A549 (cell line): ENCODE results near the gene WBP2. TPM values are rescaled to one million over a fixed set of nuclear protein-coding genes. Genes with fewer than 3 reads are reported as not detected.

Experiments used
- ATAC-seq, 2 experiments: fragments of 200-7000 bp in 1 of 2; fragments of >200 bp in 1 of 2; cut with Nextera tagmentation in 1 of 2; cut with Tn5 transposase in 1 of 2; 3 replicates each; pipeline versions ENCODE4 v1.8.0 to v1.9.1; 2018 to 2020; ENCODE audit warnings: mild to moderate bottlenecking in 1 of 2, moderate library complexity in 1 of 2
- CTCF ChIA-PET: fragments of 300-600 bp; sonication (Branson Sonifier 250); formaldehyde crosslinking; extraction: SDS; loops from one replicate; lab custom pipeline; 2021; ENCODE audit warnings: antibody characterized with exemption, inconsistent platforms; lab: Yijun Ruan, JAX
- POLR2A ChIA-PET: fragments of 350-600 bp; formaldehyde crosslinking; extraction: SDS; loops from one replicate; lab custom pipeline; 2021; ENCODE audit warnings: antibody characterized with exemption, inconsistent platforms; lab: Yijun Ruan, JAX
- DNase-seq, 2 experiments: peaks; one replicate each; pipeline versions ENCODE4 v3.0.0 to v3.0.0-alpha.2; 2011 to 2016; ENCODE audit warnings: low read depth in 1 of 2, low spot score in 1 of 2
- FAIRE-seq: peaks from 2 replicates; lab custom pipeline; 2011; peaks lifted over from hg19 to GRCh38; lab: Jason Lieb, UNC
- H3K27ac ChIP-seq, 2 experiments: fragments of >200 bp; sonication (Bioruptor Twin); formaldehyde crosslinking; 3 replicates each; pipeline ENCODE4 v1.5.1; 2016 to 2017
- H3K4me1 ChIP-seq: fragments of >200 bp; sonication (Bioruptor Twin); formaldehyde crosslinking; 3 replicates; pipeline ENCODE4 v1.6.1; 2016
- H3K4me2 ChIP-seq: fragments of >200 bp; sonication (Bioruptor Twin); formaldehyde crosslinking; 3 replicates; pipeline ENCODE4 v1.6.1; 2016
- H3K4me3 ChIP-seq: fragments of >200 bp; sonication (Bioruptor Twin); formaldehyde crosslinking; 3 replicates; pipeline ENCODE4 v1.5.1; 2016
- H3K9me3 ChIP-seq: fragments of >200 bp; sonication (Bioruptor Twin); formaldehyde crosslinking; 3 replicates; pipeline ENCODE4 v1.6.1; 2016
- BCL3 ChIP-seq: fragments of >200 bp; sonication (Bioruptor Twin); formaldehyde crosslinking; IDR thresholded peaks from 3 replicates; pipeline ENCODE4 v1.6.1; 2016
- CHD2 ChIP-seq: fragments of 150-350 bp; IDR thresholded peaks from 2 replicates; pipeline ENCODE4 v1.6.1; 2014; ENCODE audit warnings: low read length; ENCODE audit not compliant: partially characterized antibody
- CHD4 ChIP-seq: fragments of 200-600 bp; sonication (generic); IDR thresholded peaks from 2 replicates; pipeline ENCODE4 v1.6.1; 2016; ENCODE audit warnings: antibody characterized with exemption, mild to moderate bottlenecking, borderline replicate concordance
- EP300 ChIP-seq, 2 experiments: fragments of >200 bp; sonication (Bioruptor Twin); formaldehyde crosslinking; IDR thresholded peaks; 2 replicates in 1 of 2; 3 replicates in 1 of 2; pipeline ENCODE4 v1.6.1; 2016 to 2017
- FOSL2 ChIP-seq, 2 experiments: fragments of 450-650 bp in 1 of 2; fragments of >200 bp in 1 of 2; sonication (Bioruptor Twin) in 1 of 2; formaldehyde crosslinking; IDR thresholded peaks; 2 replicates each; pipeline versions ENCODE4 v1.5.0 to v1.6.1; 2016 to 2020; ENCODE audit warnings: mild to moderate bottlenecking in 1 of 2, moderate library complexity in 1 of 2
- GATA3 ChIP-seq: IDR thresholded peaks from 2 replicates; pipeline ENCODE4 v1.6.1; 2012; ENCODE audit warnings: borderline replicate concordance
- HES2 ChIP-seq: fragments of >200 bp; sonication (Bioruptor Twin); formaldehyde crosslinking; IDR thresholded peaks from 2 replicates; pipeline ENCODE4 v1.6.1; 2016
- HOXB13 ChIP-seq: fragments of 250-450 bp; sonication (Bioruptor Pico); IDR thresholded peaks from 2 replicates; pipeline ENCODE4 v1.5.0; 2020; ENCODE audit warnings: low read depth, mild to moderate bottlenecking, moderate library complexity
- JUNB ChIP-seq: fragments of >200 bp; sonication (Bioruptor Twin); formaldehyde crosslinking; IDR thresholded peaks from 2 replicates; pipeline ENCODE4 v1.6.1; 2016
- MAFK ChIP-seq: fragments of 450-650 bp; IDR thresholded peaks from 2 replicates; pipeline ENCODE4 v1.6.1; 2014; ENCODE audit not compliant: partially characterized antibody
- MAZ ChIP-seq: fragments of 150-350 bp; IDR thresholded peaks from 2 replicates; pipeline ENCODE4 v1.6.1; 2014; ENCODE audit warnings: antibody characterized with exemption, low read depth, low read length, borderline replicate concordance
- MYC ChIP-seq: IDR thresholded peaks from 2 replicates; pipeline ENCODE4 v1.6.1; 2012; ENCODE audit warnings: mild to moderate bottlenecking, inconsistent platforms, low read length, improper control_type of control experiment, borderline replicate concordance
- NFE2L2 ChIP-seq: fragments of 150-350 bp; conservative IDR thresholded peaks from 2 replicates; pipeline ENCODE4 v1.6.1; 2014; ENCODE audit warnings: low read length
- NPAS2 ChIP-seq: fragments of 250-450 bp; sonication (Bioruptor Pico); IDR thresholded peaks from 2 replicates; pipeline ENCODE4 v1.8.0; 2022; ENCODE audit warnings: mild to moderate bottlenecking, moderate library complexity, borderline replicate concordance
- PBX3 ChIP-seq: IDR thresholded peaks from 2 replicates; pipeline ENCODE4 v1.6.1; 2012
- PHF8 ChIP-seq: fragments of 200-600 bp; sonication (generic); IDR thresholded peaks from 2 replicates; pipeline ENCODE4 v1.6.1; 2016; ENCODE audit warnings: low read depth, mild to moderate bottlenecking, antibody characterized with exemption, moderate library complexity, borderline replicate concordance
- POLR2A ChIP-seq: IDR thresholded peaks from 2 replicates; pipeline ENCODE4 v1.6.1; 2012; ENCODE audit warnings: mild to moderate bottlenecking, low read length
- POLR2AphosphoS2 ChIP-seq: conservative IDR thresholded peaks from 2 replicates; pipeline ENCODE4 v1.6.1; 2012; ENCODE audit warnings: low read length, improper control_type of control experiment, inconsistent platforms
- RAD21 ChIP-seq, 2 experiments: fragments of >200 bp in 1 of 2; sonication (Bioruptor Twin) in 1 of 2; formaldehyde crosslinking in 1 of 2; IDR thresholded peaks in 1 of 2; conservative IDR thresholded peaks in 1 of 2; 2 replicates in 1 of 2; 3 replicates in 1 of 2; pipeline ENCODE4 v1.6.1; 2012 to 2018; ENCODE audit warnings: inconsistent platforms in 1 of 2
- RARB ChIP-seq: fragments of 250-450 bp; sonication (Bioruptor Pico); IDR thresholded peaks from 2 replicates; pipeline ENCODE4 v1.8.0; 2021; ENCODE audit warnings: mild to moderate bottlenecking, moderate library complexity
- RCOR1 ChIP-seq: fragments of 150-350 bp; IDR thresholded peaks from 2 replicates; pipeline ENCODE4 v1.6.1; 2014; ENCODE audit warnings: antibody characterized with exemption, low read length, low read depth
- TP53 ChIP-seq: fragments of 250-450 bp; sonication (Bioruptor Pico); IDR thresholded peaks from 2 replicates; pipeline ENCODE4 v1.5.0; 2021; ENCODE audit warnings: mild to moderate bottlenecking, moderate library complexity
- USF2 ChIP-seq: fragments of 450-650 bp; IDR thresholded peaks from 2 replicates; pipeline ENCODE4 v1.6.1; 2014; ENCODE audit warnings: antibody characterized with exemption
- ZSCAN20 ChIP-seq: fragments of 250-450 bp; sonication (Bioruptor Pico); IDR thresholded peaks from 2 replicates; pipeline ENCODE4 v1.8.0; 2022; ENCODE audit warnings: mild to moderate bottlenecking, moderate library complexity
- WGBS: methylation state at CpG from one replicate; pipeline ENCODE4 v1.1.6; 2017; ENCODE audit errors: missing lambda C conversion rate; 5-methylcytosine and 5-hydroxymethylcytosine counted together
- polyA plus RNA-seq, 4 experiments: library from polyadenylated mRNA; depleted of rRNA in 3 of 4; stranded (reverse); fragments of >200 nt; fragmentation: RNase III in 1 of 4; extraction: RNeasy Plus Mini Kit Qiagen cat#74134 plus additional on column Dnase treatment in 1 of 4; gene quantifications; 2 replicates in 3 of 4; 3 replicates in 1 of 4; pipeline ENCODE4 v1.2.3, GENCODE V29; 2011 to 2017

Gene WBP2
- polyA plus RNA-seq, 2 of the 4 experiments (the other 2 are of a cell fraction) = 39.7 to 131 TPM

GRCh38 chr17:75856062-75856756, 1.1 kb upstream of the WBP2 start:
- Histone ChIP-seq H3K27ac (peak overlapping the region; percentile 71 to 91), H3K4me3 (peak overlapping the region; percentile 58), H3K4me2 (peak overlapping the region; percentile 90), H3K9me3 (no peaks in the 10 kb centered on the region), H3K4me1 (peaks cover 19% of the 10 kb centered on the region)
- TF ChIP-seq POLR2AphosphoS2 = no peak
- TF ChIP-seq RAD21 (conservative IDR thresholded peaks at IDR 0.05 in 1 of 2, IDR thresholded peaks at IDR 0.05 in 1 of 2) = peak; percentile 32 to 65; a peak in 3 of 5 replicates
- no peak for TF ChIP-seq USF2
- no peak for TF ChIP-seq JUNB
- TF ChIP-seq NPAS2 = no peak
- 0 out of 2 replicates have a peak, but pooled peaks have one; percentile 17 for TF ChIP-seq CHD4
- no peak for TF ChIP-seq HOXB13 (CRISPR knock-in tag)
- peak; percentile 54; the same call in 1 of the 2 replicates for TF ChIP-seq MYC
- no peak for TF ChIP-seq RCOR1
- FAIRE-seq = no peak
- WGBS = 6% methylated on average over 22 of the region's 24 CpGs
- ATAC-seq = peak; percentile 26 to 63
- POLR2A ChIA-PET = interaction anchor here (0.6 to 2.8 kb wide), 18 partner anchors 9 to 844 kb away, joined by 3 to 68 read pairs (median 4); partner anchors contain the start of genes GALK1, MRPL38, MRPL58 and TRIM47
- DNase-seq = peak; percentile 56 to 67
- CTCF ChIA-PET = interaction anchor here (0.6 to 37.0 kb wide), 18 partner anchors 11 to 146 kb away, joined by 3 to 691 read pairs (median 6); partner anchors contain the start of genes GALK1, TRIM47, TRIM65 and UNC13D

- peak overlapping the region; percentile 83 to 88 for H3K27ac ChIP-seq
- H3K4me3 ChIP-seq = peak overlapping the region; percentile 58
- no peaks in the 10 kb centered on the region for H3K9me3 ChIP-seq
- peak; percentile 27 to 37; a peak in 5 of 6 replicates for ATAC-seq
- POLR2A ChIA-PET = interaction anchor here (0.6 to 2.8 kb wide), 25 partner anchors 8 to 1110 kb away, joined by 3 to 68 read pairs (median 5); partner anchors contain the start of genes EXOC7, GALK1, TRIM47 and TRIM65
- 3% methylated on average over 12 of the region's 19 CpGs for WGBS
- peak in 1 of 2 experiments; percentile 58 for DNase-seq
- CTCF ChIA-PET = interaction anchor here (0.9 to 37.0 kb wide), 15 partner anchors 9 to 147 kb away, joined by 3 to 691 read pairs (median 7); partner anchors contain the start of genes GALK1, TRIM47, TRIM65 and UNC13D
- H3K4me2 ChIP-seq = peak overlapping the region; percentile 91
- TF ChIP-seq POLR2A = peak; percentile 39; the same call in 1 of the 2 replicates
- TF ChIP-seq TP53 (CRISPR knock-in tag) = no peak
- TF ChIP-seq BCL3 = no peak
- peak; percentile 17 for TF ChIP-seq CHD2
- no peak for TF ChIP-seq ZSCAN20 (CRISPR knock-in tag)
- peak; percentile 28; the same call in 1 of the 2 replicates for TF ChIP-seq PHF8
- H3K4me1 ChIP-seq = peaks cover 19% of the 10 kb centered on the region
- no peak for FAIRE-seq
Measured at GRCh38 chr17:75854881-75855309, 240 bp downstream of the WBP2 start.

- peak; percentile 7 to 15; a peak in 1 of 6 replicates for ATAC-seq
- Histone ChIP-seq H3K4me1 (peaks cover 19% of the 10 kb centered on the region), H3K4me3 (peak overlapping the region; percentile 58), H3K27ac (peak overlapping the region; percentile 83 to 88), H3K9me3 (no peaks in the 10 kb centered on the region), H3K4me2 (peak overlapping the region; percentile 91)
- peak; percentile 54 to 80 for DNase-seq
- CTCF ChIA-PET = interaction anchor here (0.6 to 37.0 kb wide), 10 partner anchors 8 to 148 kb away, joined by 3 to 691 read pairs (median 6); partner anchors contain the start of genes TRIM47, TRIM65 and UNC13D
- no peak for FAIRE-seq
- TF ChIP-seq BCL3 (no peak), NFE2L2 (no peak), MAZ (no peak), EP300 (IDR thresholded peaks at IDR 0.05) (no peak), MAFK (peak; percentile 51), FOSL2 (IDR thresholded peaks at IDR 0.05) (no peak), FOSL2 (CRISPR knock-in tag; IDR thresholded peaks at IDR 0.05) (peak; percentile 62), HES2 (no peak), RARB (CRISPR knock-in tag) (no peak), GATA3 (no peak), PBX3 (no peak)
- POLR2A ChIA-PET = interaction anchor here (0.6 to 2.8 kb wide), 7 partner anchors 9 to 411 kb away, joined by 3 to 68 read pairs (median 8); partner anchors contain the start of genes RECQL5, SAP30BP, TRIM47 and UBALD2
- 15% methylated on average over 7 of the region's 7 CpGs for WGBS
Measured at GRCh38 chr17:75854101-75854748, 910 bp downstream of the WBP2 start.
